Measurements from ENCODE around the gene STRADA. TPM values are rescaled to one million over a fixed set of nuclear protein-coding genes. Genes with fewer than 3 reads are reported as not detected.

The STRADA gene
- total and polyA plus RNA-seq, 8 donors = 28.1 to 87.5 (median 80.6) TPM

DNA sequence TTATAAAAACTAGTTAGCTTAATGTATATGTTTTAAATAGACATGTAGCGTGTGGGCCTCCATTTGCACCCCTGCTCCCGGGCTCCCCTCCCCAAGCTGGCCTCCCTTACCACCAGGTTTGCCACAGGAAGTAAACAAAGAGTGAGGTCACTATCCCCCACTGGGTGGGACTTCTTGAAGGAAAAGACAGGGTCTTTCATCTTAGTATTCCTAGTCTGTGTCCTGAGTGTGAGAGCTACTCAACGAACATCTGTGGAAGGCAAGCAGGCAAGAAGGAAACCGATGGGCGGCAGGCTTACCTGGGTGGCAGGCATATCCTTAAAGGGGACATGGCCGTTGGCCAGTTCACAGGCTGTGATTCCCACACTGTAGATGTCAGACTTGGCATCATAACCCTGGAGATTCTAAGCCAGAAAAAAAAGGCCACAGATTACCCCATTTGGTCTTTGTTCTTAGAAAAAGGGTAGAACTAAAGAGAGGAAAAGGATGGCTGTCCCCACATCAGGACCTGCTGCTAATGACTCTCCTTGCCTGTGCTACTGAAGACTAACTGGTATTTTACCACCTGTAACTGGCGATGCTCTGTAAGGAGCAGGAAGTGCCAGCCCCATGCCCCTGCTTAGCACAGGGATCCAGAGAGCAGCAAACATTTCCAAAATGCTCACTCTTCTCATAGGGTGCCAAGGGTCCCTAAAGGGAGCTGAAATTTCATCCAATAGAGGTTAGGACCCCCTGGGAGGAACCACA, 35.1 kb downstream of the STRADA start:
- Histone ChIP-seq H3K27me3 (no peaks in the 10 kb centered on the region), H3K4me3 (no peak overlapping the region), H3K9me3 (no peaks in the 10 kb centered on the region), H3K36me3 (peaks cover 0 to 82% of the 10 kb centered on the region in 2 donors), H3K4me1 (peaks cover 0 to 33% of the 10 kb centered on the region in 2 donors), H3K27ac (no peak overlapping the region)
- intact Hi-C loops (cut with DNase I) = no loop called here
- ATAC-seq (no peak), DNase-seq (no peak)
- TF ChIP-seq, protein P1, sequence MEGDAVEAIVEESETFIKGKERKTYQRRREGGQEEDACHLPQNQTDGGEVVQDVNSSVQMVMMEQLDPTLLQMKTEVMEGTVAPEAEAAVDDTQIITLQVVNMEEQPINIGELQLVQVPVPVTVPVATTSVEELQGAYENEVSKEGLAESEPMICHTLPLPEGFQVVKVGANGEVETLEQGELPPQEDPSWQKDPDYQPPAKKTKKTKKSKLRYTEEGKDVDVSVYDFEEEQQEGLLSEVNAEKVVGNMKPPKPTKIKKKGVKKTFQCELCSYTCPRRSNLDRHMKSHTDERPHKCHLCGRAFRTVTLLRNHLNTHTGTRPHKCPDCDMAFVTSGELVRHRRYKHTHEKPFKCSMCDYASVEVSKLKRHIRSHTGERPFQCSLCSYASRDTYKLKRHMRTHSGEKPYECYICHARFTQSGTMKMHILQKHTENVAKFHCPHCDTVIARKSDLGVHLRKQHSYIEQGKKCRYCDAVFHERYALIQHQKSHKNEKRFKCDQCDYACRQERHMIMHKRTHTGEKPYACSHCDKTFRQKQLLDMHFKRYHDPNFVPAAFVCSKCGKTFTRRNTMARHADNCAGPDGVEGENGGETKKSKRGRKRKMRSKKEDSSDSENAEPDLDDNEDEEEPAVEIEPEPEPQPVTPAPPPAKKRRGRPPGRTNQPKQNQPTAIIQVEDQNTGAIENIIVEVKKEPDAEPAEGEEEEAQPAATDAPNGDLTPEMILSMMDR (IDR thresholded peaks at IDR 0.05) = no peak

DNA sequence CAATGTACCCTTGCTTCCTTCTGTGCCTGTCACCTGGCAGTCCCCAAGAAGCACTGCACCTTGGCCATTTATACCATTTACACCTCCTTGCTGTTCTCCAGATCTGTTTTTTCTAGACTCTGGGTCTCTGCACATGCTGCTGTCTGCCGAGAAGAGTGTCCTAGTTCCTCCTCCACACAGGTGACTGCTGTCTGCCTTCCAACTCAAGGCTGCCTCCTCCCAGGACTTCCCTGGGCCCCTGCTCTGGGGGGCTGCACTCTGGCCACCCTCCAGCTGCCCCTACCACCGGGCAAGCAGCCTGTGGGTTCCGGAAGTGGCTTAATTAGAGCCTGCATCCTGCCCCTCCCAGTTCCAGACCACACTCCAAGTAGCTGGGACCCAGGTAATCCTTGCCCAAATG, 35.9 kb downstream of the STRADA start:
- intact Hi-C loops (cut with DNase I) = no loop called here
- Histone ChIP-seq H3K27ac (no peak overlapping the region), H3K36me3 (peaks cover 0 to 73% of the 10 kb centered on the region in 2 donors), H3K27me3 (no peaks in the 10 kb centered on the region), H3K4me1 (peaks cover 0 to 42% of the 10 kb centered on the region in 2 donors), H3K4me3 (no peak overlapping the region), H3K9me3 (no peaks in the 10 kb centered on the region)
- TF ChIP-seq, protein P1 (IDR thresholded peaks at IDR 0.05) = no peak
- no peak for ATAC-seq
- DNase-seq = no peak

DNA sequence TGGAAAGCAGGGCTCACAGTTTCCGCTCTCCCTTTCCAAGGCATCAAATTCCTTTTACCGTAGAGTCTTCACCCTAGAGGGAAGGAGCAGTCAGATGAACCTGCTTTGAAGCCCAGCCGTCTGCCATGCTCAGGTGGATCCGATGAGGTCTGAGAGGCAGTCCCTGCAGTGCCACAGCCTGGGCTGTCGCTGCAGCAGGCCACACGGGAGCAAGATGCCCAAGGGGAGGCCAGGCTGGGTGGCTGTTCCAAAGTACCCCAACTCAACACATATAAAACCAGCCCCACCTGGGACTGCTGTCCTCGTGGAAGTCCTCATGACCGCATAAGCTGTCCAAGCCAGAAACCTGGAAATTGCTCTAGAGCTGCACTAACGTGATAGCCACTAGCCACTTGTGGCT, 36.8 kb downstream of the STRADA start:
- H3K27me3 ChIP-seq = no peaks in the 10 kb centered on the region
- no peak overlapping the region for H3K27ac ChIP-seq
- TF ChIP-seq, protein P1 (IDR thresholded peaks at IDR 0.05) = no peak
- ATAC-seq (no peak), DNase-seq (no peak)
- H3K36me3 ChIP-seq = peaks cover 0 to 65% of the 10 kb centered on the region in 2 donors
- H3K4me1 ChIP-seq = peaks cover 0 to 48% of the 10 kb centered on the region in 2 donors
- H3K9me3 ChIP-seq = no peaks in the 10 kb centered on the region
- intact Hi-C loops (cut with DNase I) = no loop called here
- H3K4me3 ChIP-seq = no peak overlapping the region

DNA sequence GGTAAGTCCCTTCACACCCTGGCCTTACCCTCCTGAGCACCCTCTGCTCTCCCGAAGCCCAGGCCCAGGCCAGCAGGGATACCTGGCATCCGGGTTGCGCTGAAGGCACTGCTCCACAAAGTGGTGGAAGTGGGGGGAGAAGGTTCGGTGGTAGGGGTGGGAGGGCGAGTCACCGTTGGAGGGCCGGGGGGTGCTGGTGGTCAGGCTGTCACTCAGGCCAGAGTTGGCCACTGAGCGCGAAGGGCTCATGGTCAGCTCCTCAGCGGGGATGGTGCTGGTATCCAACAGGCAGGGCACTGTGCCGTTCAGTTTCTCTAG, 37.4 kb downstream of the STRADA start:
- Histone ChIP-seq H3K4me1 (peaks cover 0 to 50% of the 10 kb centered on the region in 2 donors), H3K36me3 (peaks cover 0 to 59% of the 10 kb centered on the region in 2 donors), H3K9me3 (no peaks in the 10 kb centered on the region), H3K27me3 (no peaks in the 10 kb centered on the region), H3K4me3 (no peak overlapping the region), H3K27ac (no peak overlapping the region)
- intact Hi-C loops (cut with DNase I) = no loop called here
- ATAC-seq (no peak), DNase-seq (peak in 1 of 4 donors; percentile 61)
- TF ChIP-seq, protein P1 (IDR thresholded peaks at IDR 0.05) = no peak

DNA sequence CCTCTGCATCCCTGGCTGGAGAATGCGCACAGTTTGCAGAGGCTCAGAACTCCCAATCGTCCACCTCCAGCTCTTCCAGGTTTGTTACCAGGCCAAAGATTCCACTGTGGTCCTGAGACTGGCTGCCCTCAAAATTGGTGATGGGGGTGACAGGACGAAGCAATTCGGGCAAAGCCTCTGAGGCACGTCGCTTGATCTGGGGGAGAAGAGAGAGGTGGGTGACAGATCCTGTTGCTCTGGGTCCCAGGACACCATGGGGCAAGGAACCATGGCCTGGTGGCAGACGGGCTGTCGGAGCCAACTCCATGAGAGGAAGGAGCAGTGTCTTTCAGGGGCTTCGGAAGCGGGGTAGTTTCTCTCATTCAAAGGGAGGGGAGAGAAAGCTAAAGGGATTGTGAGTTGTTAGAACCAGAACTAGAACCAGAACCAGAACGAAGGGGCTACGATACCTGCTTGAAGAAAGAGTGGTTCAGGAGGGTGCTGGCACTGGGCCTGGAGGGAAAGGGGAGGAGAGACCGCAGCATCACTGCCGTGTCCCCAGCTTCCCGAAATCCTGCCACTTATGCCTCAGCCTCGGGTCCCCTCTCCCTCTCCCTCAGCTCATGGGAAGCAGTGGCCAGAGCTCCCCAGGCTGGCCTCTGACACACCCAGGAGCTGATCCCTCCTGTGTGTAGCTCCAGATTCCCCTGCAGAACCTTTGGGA, 37.9 kb downstream of the STRADA start:
- intact Hi-C loops (cut with DNase I) = no loop called here
- H3K36me3 ChIP-seq = peaks cover 0 to 54% of the 10 kb centered on the region in 2 donors
- no peak overlapping the region for H3K4me3 ChIP-seq
- no peak for DNase-seq
- no peak overlapping the region for H3K27ac ChIP-seq
- TF ChIP-seq, protein P1 (IDR thresholded peaks at IDR 0.05) = no peak
- peaks cover 0 to 55% of the 10 kb centered on the region in 2 donors for H3K4me1 ChIP-seq
- no peaks in the 10 kb centered on the region for H3K9me3 ChIP-seq
- no peaks in the 10 kb centered on the region for H3K27me3 ChIP-seq
- no peak for ATAC-seq

All from left lung (tissue), 10 donors.